GM21390 (cell line): Measurements from ENCODE around the gene REXO1.
"Not testable (repeated sequence)": the region's sequence is repeated elsewhere in the genome, so short reads cannot be mapped to it uniquely, and the experiment has no call there.

Experiments
- ATAC-seq: cut with Tn5 transposase; IDR thresholded peaks from one replicate; pipeline ENCODE4 v1.9.1; 2021; ENCODE audit not compliant: unreplicated experiment

The REXO1 gene

GRCh38 chr19:1848399-1849131 lies at the start of gene REXO1:
Gene REXO1, minus strand, starts transcription at chr19:1848483. Its CDS starts 125 bp downstream, at chr19:1848358.
- ATAC-seq: peak; percentile 62

GRCh38 chr19:1896508-1896907 lies 48.2 kb upstream of the REXO1 start:
- no peak for ATAC-seq

- ATAC-seq: no peak
Measured at GRCh38 chr19:1893791-1894190, 45.5 kb upstream of the REXO1 start.

- ATAC-seq: no peak
Measured at GRCh38 chr19:1889907-1890306, 41.6 kb upstream of the REXO1 start.

- no peak for ATAC-seq
Measured at GRCh38 chr19:1888385-1888784, 40.1 kb upstream of the REXO1 start.

- not testable (repeated sequence) for ATAC-seq
Measured at GRCh38 chr19:1886360-1886759, 38.1 kb upstream of the REXO1 start.

GRCh38 chr19:1885398-1886119 lies 37.3 kb upstream of the REXO1 start, which contains the start of gene ABHD17A:
Gene ABHD17A, minus strand, starts transcription at chr19:1885496. Its CDS starts 3,930 bp downstream, at chr19:1881566.
- peak; percentile 68 for ATAC-seq

- ATAC-seq: peak; percentile 13
Measured at GRCh38 chr19:1884719-1885334, 36.5 kb upstream of the REXO1 start.

GRCh38 chr19:1884291-1884718 lies 36.0 kb upstream of the REXO1 start:
- ATAC-seq: no peak

- ATAC-seq: no peak
Measured at GRCh38 chr19:1883784-1884183, 35.5 kb upstream of the REXO1 start.

- no peak for ATAC-seq
Measured at GRCh38 chr19:1882786-1883692, 34.8 kb upstream of the REXO1 start.

- ATAC-seq: no peak
Measured at GRCh38 chr19:1882089-1882785, 34.0 kb upstream of the REXO1 start.

GRCh38 chr19:1881393-1882088 lies 33.3 kb upstream of the REXO1 start:
- ATAC-seq: not testable (repeated sequence)

GRCh38 chr19:1880611-1881392 lies 32.5 kb upstream of the REXO1 start:
- ATAC-seq: no peak

- not testable (repeated sequence) for ATAC-seq
Measured at GRCh38 chr19:1879982-1880381, 31.7 kb upstream of the REXO1 start.

GRCh38 chr19:1878583-1878982 lies 30.3 kb upstream of the REXO1 start:
- ATAC-seq: not testable (repeated sequence)

- ATAC-seq: not testable (repeated sequence)
Measured at GRCh38 chr19:1877280-1877660, 29.0 kb upstream of the REXO1 start.

- ATAC-seq: not testable (repeated sequence)
Measured at GRCh38 chr19:1876496-1877279, 28.4 kb upstream of the REXO1 start.
